Measurements from ENCODE around the gene LMOD2.

LMOD2 gene

DNA sequence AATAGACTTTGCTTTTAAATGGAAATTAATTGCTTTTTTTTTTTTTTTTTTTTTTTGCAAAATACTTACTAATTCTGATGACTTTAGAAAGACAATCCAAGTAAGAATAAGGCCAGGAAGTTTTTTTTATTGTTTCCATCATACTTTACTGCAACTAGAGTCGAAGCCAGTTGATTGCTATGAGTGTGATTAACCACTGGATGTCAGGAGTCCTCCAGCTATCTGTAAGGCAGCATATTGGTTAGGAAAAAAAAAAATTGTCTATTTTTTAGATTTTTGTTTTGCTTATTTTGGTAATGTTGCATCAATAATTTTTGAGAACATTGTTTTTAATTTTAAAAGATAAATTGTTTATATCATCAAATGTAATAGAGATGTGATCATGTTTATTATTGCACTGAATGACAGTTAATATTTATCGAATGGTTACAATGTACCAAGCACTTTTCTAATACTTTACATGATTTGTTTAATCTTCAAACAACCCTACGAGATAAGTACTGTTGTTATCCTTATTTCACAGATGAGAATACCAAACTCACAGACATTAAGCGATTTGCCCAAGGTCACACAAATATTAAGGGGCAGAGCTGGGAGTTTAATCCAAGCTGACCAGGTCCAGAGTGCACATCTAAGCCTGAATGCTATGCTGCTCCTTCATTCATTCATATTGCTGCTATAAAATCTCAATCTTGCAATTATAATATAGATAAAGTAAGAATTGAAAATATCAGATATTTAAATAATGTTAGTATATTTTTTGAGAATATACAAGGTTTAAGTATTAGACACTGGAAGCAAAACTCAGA, 19.9 kb upstream of the LMOD2 start:
- no peak for DNase-seq (ENCODE audit: low read depth, low spot score)
- no peaks in the 10 kb centered on the region; the same call in 1 of the 2 replicates for H3K9me3 ChIP-seq (ENCODE audit: low read depth, low read length)
- H3K36me3 ChIP-seq (ENCODE audit: insufficient read depth, low read length) = no peaks in the 10 kb centered on the region
- H3K4me3 ChIP-seq = no peak overlapping the region
- no peak overlapping the region for H3K27ac ChIP-seq
- no peak overlapping the region for H3K9ac ChIP-seq (ENCODE audit: insufficient read length)
- TF ChIP-seq FOXP2 (optimal IDR thresholded peaks at IDR 0.05; ENCODE audit: control extremely low read depth, extremely low read length, insufficient read depth) (no peak), POLR2AphosphoS5 (IDR thresholded peaks at IDR 0.05; ENCODE audit: borderline replicate concordance, low read depth, low read length) (no peak), EZH2 (IDR thresholded peaks at IDR 0.05) (no peak)

DNA sequence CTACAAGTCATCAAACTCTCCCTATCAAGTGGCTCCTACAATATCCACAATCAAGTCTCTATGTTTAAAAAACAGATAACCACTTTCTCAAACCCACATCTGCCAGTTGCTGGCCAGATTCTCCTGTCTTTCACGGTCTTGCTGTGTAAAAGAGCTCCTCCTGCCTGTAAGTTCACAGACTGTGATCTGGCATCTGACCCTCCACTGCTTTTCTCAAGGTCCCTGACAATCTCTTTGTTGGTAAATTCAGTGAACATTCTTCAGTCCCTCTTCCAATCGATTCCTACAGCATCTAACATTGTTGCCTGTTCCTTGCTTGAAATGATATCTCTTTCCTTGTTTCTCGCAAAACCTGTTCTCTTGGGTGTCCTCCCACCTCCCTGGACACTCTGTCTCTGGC, 18.5 kb upstream of the LMOD2 start:
- no peak overlapping the region for H3K4me3 ChIP-seq
- no peak overlapping the region for H3K27ac ChIP-seq
- peak overlapping the region; percentile 7 for H3K9ac ChIP-seq (ENCODE audit: insufficient read length)
- no peak for TF ChIP-seq EZH2 (IDR thresholded peaks at IDR 0.05)
- no peak for TF ChIP-seq POLR2AphosphoS5 (IDR thresholded peaks at IDR 0.05; ENCODE audit: borderline replicate concordance, low read depth, low read length)
- no peak for TF ChIP-seq FOXP2 (optimal IDR thresholded peaks at IDR 0.05; ENCODE audit: control extremely low read depth, extremely low read length, insufficient read depth)
- DNase-seq (ENCODE audit: low read depth, low spot score) = no peak
- H3K36me3 ChIP-seq (ENCODE audit: insufficient read depth, low read length) = no peaks in the 10 kb centered on the region
- no peaks in the 10 kb centered on the region; the same call in 1 of the 2 replicates for H3K9me3 ChIP-seq (ENCODE audit: low read depth, low read length)

DNA sequence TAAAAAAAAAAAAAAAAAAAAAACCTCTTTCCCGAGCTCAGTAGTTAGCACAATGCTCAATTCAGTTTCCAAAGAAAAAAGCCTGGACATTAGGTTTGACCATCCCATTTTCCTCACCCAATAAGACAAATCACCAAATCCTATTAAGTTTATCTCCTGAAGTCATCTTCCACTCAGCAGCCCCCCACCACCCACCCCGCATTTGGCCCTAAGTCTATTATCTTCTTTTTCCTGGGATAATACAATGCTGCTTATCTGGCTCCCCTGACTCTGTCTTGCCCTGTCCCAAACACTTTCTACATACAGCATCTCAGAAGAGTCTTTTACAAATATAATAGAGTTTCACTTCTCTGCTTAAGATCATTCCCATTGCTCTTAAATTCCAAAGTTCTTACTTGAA, 17.8 kb upstream of the LMOD2 start:
- Histone ChIP-seq H3K36me3 (ENCODE audit: insufficient read depth, low read length) (no peaks in the 10 kb centered on the region), H3K9me3 (ENCODE audit: low read depth, low read length) (no peaks in the 10 kb centered on the region; the same call in 1 of the 2 replicates), H3K27ac (no peak overlapping the region), H3K4me3 (no peak overlapping the region), H3K9ac (ENCODE audit: insufficient read length) (no peak overlapping the region)
- DNase-seq (ENCODE audit: low read depth, low spot score) = no peak
- TF ChIP-seq POLR2AphosphoS5 (IDR thresholded peaks at IDR 0.05; ENCODE audit: borderline replicate concordance, low read depth, low read length) (no peak), FOXP2 (optimal IDR thresholded peaks at IDR 0.05; ENCODE audit: control extremely low read depth, extremely low read length, insufficient read depth) (no peak), EZH2 (IDR thresholded peaks at IDR 0.05) (no peak)

DNA sequence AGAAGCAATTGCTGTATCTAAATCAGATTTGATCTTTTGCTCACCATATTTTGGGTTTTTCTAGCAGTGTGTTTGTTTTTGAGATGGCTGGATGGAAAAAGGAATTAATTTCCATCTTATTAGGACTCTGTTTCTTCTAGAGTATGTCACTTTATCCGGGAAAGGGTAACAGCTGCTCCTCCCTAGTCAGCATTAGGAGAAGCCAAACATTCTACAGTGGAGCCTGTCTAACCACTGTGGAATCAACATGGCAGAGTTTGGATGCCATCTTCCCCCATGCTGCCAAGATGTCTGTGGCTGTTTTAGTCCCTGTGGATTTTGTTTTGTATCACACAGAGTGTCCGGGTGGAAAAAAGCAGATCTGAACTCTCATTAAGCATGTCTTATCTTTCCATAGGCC, 16.0 kb upstream of the LMOD2 start:
- peak overlapping the region; percentile 45; the same call in 1 of the 2 replicates for H3K27ac ChIP-seq
- DNase-seq (ENCODE audit: low read depth, low spot score) = no peak
- no peak overlapping the region for H3K9ac ChIP-seq (ENCODE audit: insufficient read length)
- no peaks in the 10 kb centered on the region for H3K36me3 ChIP-seq (ENCODE audit: insufficient read depth, low read length)
- TF ChIP-seq FOXP2 (optimal IDR thresholded peaks at IDR 0.05; ENCODE audit: control extremely low read depth, extremely low read length, insufficient read depth) (no peak), POLR2AphosphoS5 (IDR thresholded peaks at IDR 0.05; ENCODE audit: borderline replicate concordance, low read depth, low read length) (no peak)
- no peaks in the 10 kb centered on the region; the same call in 1 of the 2 replicates for H3K9me3 ChIP-seq (ENCODE audit: low read depth, low read length)
- H3K4me3 ChIP-seq = no peak overlapping the region

DNA sequence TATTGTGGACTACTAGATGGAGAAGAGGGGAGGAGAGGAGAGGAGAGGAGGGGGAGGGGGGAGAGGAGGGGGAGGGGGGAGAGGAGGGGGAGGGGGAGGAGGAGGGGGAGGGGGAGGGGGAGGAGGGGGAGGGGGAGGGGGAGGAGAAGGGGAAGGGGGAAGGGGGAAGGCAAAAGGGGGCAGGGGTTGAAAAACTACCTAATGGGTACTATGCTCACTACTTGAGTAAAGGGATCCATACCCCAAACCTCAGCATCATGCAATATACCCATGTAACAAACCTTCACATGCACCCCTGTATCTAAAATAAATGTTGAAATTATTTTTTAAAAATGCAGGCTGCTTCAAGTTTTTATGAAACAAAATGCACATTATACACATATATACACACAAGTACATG, 15.1 kb upstream of the LMOD2 start:
- no peaks in the 10 kb centered on the region for H3K36me3 ChIP-seq (ENCODE audit: insufficient read depth, low read length)
- H3K27ac ChIP-seq = no peak overlapping the region
- no peak for DNase-seq (ENCODE audit: low read depth, low spot score)
- no peaks in the 10 kb centered on the region; the same call in 1 of the 2 replicates for H3K9me3 ChIP-seq (ENCODE audit: low read depth, low read length)
- no peak overlapping the region for H3K9ac ChIP-seq (ENCODE audit: insufficient read length)
- TF ChIP-seq POLR2AphosphoS5 (IDR thresholded peaks at IDR 0.05; ENCODE audit: borderline replicate concordance, low read depth, low read length) (no peak), EZH2 (IDR thresholded peaks at IDR 0.05) (no peak), FOXP2 (optimal IDR thresholded peaks at IDR 0.05; ENCODE audit: control extremely low read depth, extremely low read length, insufficient read depth) (no peak)
- H3K4me3 ChIP-seq = no peak overlapping the region

DNA sequence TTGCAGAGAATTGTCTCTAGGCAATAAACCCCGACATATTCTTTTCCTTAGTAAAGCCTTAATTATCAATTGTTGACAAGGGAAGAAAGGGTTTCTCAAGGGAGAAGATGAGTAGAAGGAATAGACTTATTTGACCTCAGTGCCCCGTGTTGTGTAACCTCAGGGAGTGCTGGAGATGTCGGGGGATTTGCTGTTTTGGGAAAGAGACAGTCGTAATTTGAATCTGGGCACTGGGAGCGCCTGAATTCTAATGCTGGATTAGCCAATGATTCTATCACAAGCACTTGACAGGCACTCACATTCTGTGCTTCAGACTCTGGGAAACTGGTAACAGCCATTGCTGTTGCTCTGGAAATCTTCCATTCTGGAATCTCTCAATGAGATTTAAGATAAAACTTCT, 13.8 kb upstream of the LMOD2 start:
- Histone ChIP-seq H3K27ac (no peak overlapping the region), H3K4me3 (no peak overlapping the region)
- TF ChIP-seq EZH2 (IDR thresholded peaks at IDR 0.05) = no peak
- no peak for TF ChIP-seq FOXP2 (optimal IDR thresholded peaks at IDR 0.05; ENCODE audit: control extremely low read depth, extremely low read length, insufficient read depth)
- no peak for TF ChIP-seq POLR2AphosphoS5 (IDR thresholded peaks at IDR 0.05; ENCODE audit: borderline replicate concordance, low read depth, low read length)

DNA sequence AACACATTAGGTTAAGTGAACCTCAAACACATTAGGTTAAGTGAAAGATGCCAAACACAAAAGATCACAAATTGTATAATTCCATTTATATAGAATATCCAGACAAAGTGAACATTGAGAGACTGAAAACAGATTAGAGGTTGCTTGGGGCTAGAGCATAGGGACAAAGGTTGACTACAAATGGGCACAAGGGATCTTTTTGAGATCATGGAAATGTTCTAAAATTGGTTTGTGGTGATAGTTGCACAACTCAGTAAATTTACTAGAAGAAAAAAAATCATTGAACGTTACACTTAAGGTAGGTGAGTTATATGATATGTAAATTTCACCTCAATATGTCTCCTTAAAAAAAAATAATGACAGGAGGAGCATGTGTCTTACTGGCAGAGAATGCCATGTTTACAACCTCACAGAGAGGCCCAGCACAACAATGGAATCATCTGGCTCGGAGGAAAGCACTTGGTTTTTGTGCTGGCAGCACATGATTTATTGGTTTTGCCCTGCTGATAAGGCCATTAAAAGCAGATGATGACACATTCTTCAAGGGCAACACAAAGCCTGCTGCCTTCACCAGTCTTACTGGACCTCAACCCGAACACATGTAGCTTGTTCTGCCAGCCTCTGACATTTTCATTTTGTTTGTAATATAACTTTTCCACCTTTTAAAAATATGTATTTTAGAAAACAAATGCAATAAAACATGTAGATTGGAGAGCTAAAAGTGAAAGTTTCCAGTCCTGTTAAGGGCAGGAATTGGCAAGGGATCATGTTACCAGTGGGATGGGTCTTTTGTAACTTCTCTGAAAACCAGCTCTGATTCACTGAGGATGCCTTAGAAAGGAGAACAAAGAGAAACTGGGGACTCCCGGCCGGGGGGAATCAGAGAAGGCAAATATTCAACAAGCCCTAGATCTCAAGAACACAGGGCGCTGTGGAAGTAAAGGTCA, 11.9 kb upstream of the LMOD2 start:
- TF ChIP-seq POLR2AphosphoS5 (IDR thresholded peaks at IDR 0.05; ENCODE audit: borderline replicate concordance, low read depth, low read length) = no peak
- TF ChIP-seq EZH2 (IDR thresholded peaks at IDR 0.05) = no peak
- H3K27ac ChIP-seq = peak overlapping the region; percentile 63

More for the DNA sequence above, 13.8 kb upstream of the LMOD2 start:
- Histone ChIP-seq H3K9ac (ENCODE audit: insufficient read length) (no peak overlapping the region), H3K36me3 (ENCODE audit: insufficient read depth, low read length) (no peaks in the 10 kb centered on the region), H3K9me3 (ENCODE audit: low read depth, low read length) (no peaks in the 10 kb centered on the region; the same call in 1 of the 2 replicates)
- no peak for DNase-seq (ENCODE audit: low read depth, low spot score)

DNA sequence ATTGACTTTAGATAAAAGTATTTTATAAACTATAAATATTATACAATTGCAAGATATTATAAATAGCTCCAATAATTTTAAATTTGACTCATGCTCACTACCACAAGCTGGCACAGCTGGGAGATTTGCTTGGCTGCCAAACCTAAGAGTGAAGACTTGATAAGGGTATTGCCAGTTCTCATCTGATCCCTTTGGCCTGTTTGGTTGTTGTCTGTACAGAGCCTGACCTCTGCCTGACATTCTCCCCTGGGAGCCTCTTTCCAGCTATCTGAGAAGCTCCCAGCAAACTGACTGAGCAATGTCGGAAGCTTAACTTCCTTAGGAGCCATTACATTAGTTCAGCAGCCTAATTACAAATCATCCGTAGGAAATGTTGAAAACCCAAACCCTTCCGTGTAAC, 10.2 kb upstream of the LMOD2 start:
- DNase-seq (ENCODE audit: low read depth, low spot score) = no peak
- H3K9me3 ChIP-seq (ENCODE audit: low read depth, low read length) = no peaks in the 10 kb centered on the region
- no peaks in the 10 kb centered on the region for H3K36me3 ChIP-seq (ENCODE audit: insufficient read depth, low read length)
- H3K4me3 ChIP-seq = no peak overlapping the region
- H3K27ac ChIP-seq = no peak overlapping the region
- no peak for TF ChIP-seq POLR2AphosphoS5 (IDR thresholded peaks at IDR 0.05; ENCODE audit: borderline replicate concordance, low read depth, low read length)
- no peak for TF ChIP-seq FOXP2 (optimal IDR thresholded peaks at IDR 0.05; ENCODE audit: control extremely low read depth, extremely low read length, insufficient read depth)
- no peak for TF ChIP-seq EZH2 (IDR thresholded peaks at IDR 0.05)
- no peak overlapping the region for H3K9ac ChIP-seq (ENCODE audit: insufficient read length)

More for the DNA sequence above, 11.9 kb upstream of the LMOD2 start:
- H3K9ac ChIP-seq (ENCODE audit: insufficient read length) = no peak overlapping the region
- DNase-seq (ENCODE audit: low read depth, low spot score) = peak; percentile 16
- no peaks in the 10 kb centered on the region; the same call in 1 of the 2 replicates for H3K9me3 ChIP-seq (ENCODE audit: low read depth, low read length)
- H3K4me3 ChIP-seq = peak overlapping the region; percentile 40; the same call in 1 of the 2 replicates
- no peaks in the 10 kb centered on the region for H3K36me3 ChIP-seq (ENCODE audit: insufficient read depth, low read length)
